Aorta (tissue), 5 donors: ENCODE data around the gene CCDC137. TPM values are rescaled to one million over a fixed set of nuclear protein-coding genes. Genes with fewer than 3 reads are reported as not detected.
A peak's percentile ranks its signal among the peaks of the same experiment; 100 is the strongest.

ENCODE experiments used
- ATAC-seq: fragments of 200-7000 bp; cut with Tn5 transposase; one replicate; pipeline ENCODE4 v1.9.1; 2022; ENCODE audit warnings: moderate library complexity; ENCODE audit not compliant: low FRiP score
- DNase-seq, 2 donors: peaks; one replicate each; pipeline ENCODE4 v3.0.0-alpha.2; 2020
- H3K27ac ChIP-seq, 2 donors: one replicate each; pipeline ENCODE4 v1.5.1; 2013; ENCODE audit warnings: low read length in 2 of 2, mild to moderate bottlenecking in 2 of 2, moderate library complexity in 2 of 2, control low read depth in 1 of 2, inconsistent platforms in 1 of 2, low read depth in 1 of 2
- H3K27me3 ChIP-seq, 2 donors: one replicate each; pipeline ENCODE4 v1.6.1; 2013; ENCODE audit warnings: control low read depth in 1 of 2, low read length in 1 of 2, mild to moderate bottlenecking in 1 of 2, moderate library complexity in 1 of 2; ENCODE audit not compliant: insufficient read depth in 2 of 2, control insufficient read depth in 1 of 2
- H3K36me3 ChIP-seq, 2 donors: one replicate each; pipeline ENCODE4 v1.6.1; 2013; ENCODE audit warnings: control low read depth in 1 of 2, low read length in 1 of 2, mild to moderate bottlenecking in 1 of 2; ENCODE audit not compliant: insufficient read depth in 2 of 2, control insufficient read depth in 1 of 2
- H3K4me1 ChIP-seq, 2 donors: one replicate each; pipeline ENCODE4 v1.6.1; 2013; ENCODE audit warnings: low read length in 2 of 2, control low read depth in 1 of 2, mild to moderate bottlenecking in 1 of 2, moderate library complexity in 1 of 2; ENCODE audit not compliant: insufficient read depth in 2 of 2, control insufficient read depth in 1 of 2
- H3K4me3 ChIP-seq, 2 donors: one replicate each; pipeline ENCODE4 v1.5.1; 2013; ENCODE audit warnings: low read length in 2 of 2, control low read depth in 1 of 2, mild to moderate bottlenecking in 1 of 2
- H3K9me3 ChIP-seq: one replicate; pipeline ENCODE4 v1.6.1; 2013; ENCODE audit warnings: mild to moderate bottlenecking, low read length; ENCODE audit not compliant: control insufficient read depth
- WGBS, 2 donors: extraction: QIAGEN DNeasy Blood & Tissue Kit; methylation state at CpG; one replicate each; pipeline ENCODE4 v1.1.7; 2013; 5-methylcytosine and 5-hydroxymethylcytosine counted together
- intact Hi-C, 2 donors: fragments of 100-400 bp; cut with DNase I; formaldehyde crosslinking; loops; one replicate each; pipeline versions ENCODE4 v1.14.2 to v1.15.0; 2022
- polyA plus RNA-seq, 2 donors: library from polyadenylated mRNA; stranded (reverse); fragments of 200-250 nt; gene quantifications; one replicate each; pipeline ENCODE4 v1.2.3, GENCODE V29; 2013
- total RNA-seq, 2 donors: library from RNA; stranded (reverse); fragmentation: NEBNext Ultra II Directional; extraction: Animal tissue kit (Norgen Biotek cat#: 25700); gene quantifications; one replicate each; pipeline ENCODE4 v1.2.1, GENCODE V29; 2021
- donor health status: healthy with polysubstance abuse.
- donor health status: Bipolar disorder and iron deficiency.
- donor health status: DM: no; HTN: no; CAD: no.
- donor health status: DM: no; HTN: no; CAD: no.
- donor health status: DM: yes; HTN: yes; CAD: no.

Gene CCDC137
- total and polyA plus RNA-seq, 4 donors = 7.9 to 13.7 (median 13.2) TPM

- no peak for DNase-seq
- H3K36me3 ChIP-seq = no peaks in the 10 kb centered on the region
- H3K27me3 ChIP-seq = no peaks in the 10 kb centered on the region
- H3K9me3 ChIP-seq = no peaks in the 10 kb centered on the region
- intact Hi-C loops = no loop called here
- H3K4me1 ChIP-seq = no peaks in the 10 kb centered on the region
- H3K4me3 ChIP-seq = no peak overlapping the region
- WGBS, 2 donors = 71 to 81% methylated on average over 5 of the region's 5 CpGs
- no peak overlapping the region for H3K27ac ChIP-seq
- no peak for ATAC-seq
Observed at GRCh38 chr17:81659038-81659437, 7.5 kb upstream of the CCDC137 start.

GRCh38 chr17:81660441-81660840 lies 6.1 kb upstream of the CCDC137 start:
- DNase-seq (no peak), ATAC-seq (no peak)
- intact Hi-C loops = no loop called here
- H3K36me3 ChIP-seq = no peaks in the 10 kb centered on the region
- 84 to 89% methylated on average over 9 of the region's 9 CpGs for WGBS, 2 donors
- H3K4me3 ChIP-seq = no peak overlapping the region
- no peak overlapping the region for H3K27ac ChIP-seq
- H3K9me3 ChIP-seq = no peaks in the 10 kb centered on the region
- H3K27me3 ChIP-seq = no peaks in the 10 kb centered on the region
- no peaks in the 10 kb centered on the region for H3K4me1 ChIP-seq

GRCh38 chr17:81662002-81662401 lies 4.5 kb upstream of the CCDC137 start:
- intact Hi-C loops = no loop called here
- Histone ChIP-seq H3K4me1 (no peaks in the 10 kb centered on the region), H3K27ac (no peak overlapping the region), H3K36me3 (no peaks in the 10 kb centered on the region), H3K9me3 (no peaks in the 10 kb centered on the region), H3K4me3 (no peak overlapping the region), H3K27me3 (no peaks in the 10 kb centered on the region)
- 85 to 86% methylated on average over 4 of the region's 4 CpGs for WGBS, 2 donors
- no peak for DNase-seq
- ATAC-seq = no peak

- intact Hi-C loops = no loop called here
- Histone ChIP-seq H3K4me3 (no peak overlapping the region), H3K36me3 (no peaks in the 10 kb centered on the region), H3K27ac (no peak overlapping the region), H3K4me1 (no peaks in the 10 kb centered on the region), H3K9me3 (no peaks in the 10 kb centered on the region), H3K27me3 (no peaks in the 10 kb centered on the region)
- WGBS, 2 donors = 72 to 83% methylated on average over 7 of the region's 7 CpGs
- DNase-seq (no peak), ATAC-seq (no peak)
Observed at GRCh38 chr17:81664051-81664470, 2.5 kb upstream of the CCDC137 start.

- Histone ChIP-seq H3K4me1 (no peaks in the 10 kb centered on the region), H3K27me3 (no peaks in the 10 kb centered on the region), H3K27ac (no peak overlapping the region), H3K36me3 (no peaks in the 10 kb centered on the region), H3K9me3 (no peaks in the 10 kb centered on the region), H3K4me3 (peak overlapping the region; percentile 61 to 65)
- WGBS, 2 donors = 63 to 66% methylated on average over 30 of the region's 30 CpGs
- ATAC-seq = peak; percentile 20
- intact Hi-C loops = loop anchor here in 1 of 2 donors (1.0 to 2.0 kb wide), 2 partner anchors 28 to 37 kb away; partner anchors contain the start of genes MRPL12, NPLOC4 and TSPAN10
- DNase-seq = peak in 1 of 2 donors; percentile 42
Observed at GRCh38 chr17:81665205-81666091, 1.1 kb upstream of the CCDC137 start.

- Histone ChIP-seq H3K4me3 (peak overlapping the region; percentile 61 to 65), H3K27ac (peak overlapping the region in 1 of 2 donors; percentile 50), H3K27me3 (no peaks in the 10 kb centered on the region), H3K36me3 (no peaks in the 10 kb centered on the region), H3K4me1 (no peaks in the 10 kb centered on the region), H3K9me3 (no peaks in the 10 kb centered on the region)
- intact Hi-C loops = loop anchor here in 1 of 2 donors (1.0 to 2.0 kb wide), 2 partner anchors 29 to 37 kb away; partner anchors contain the start of genes MRPL12, NPLOC4 and TSPAN10
- WGBS, 2 donors = 0% methylated on average over 16 of the region's 16 CpGs
- DNase-seq (no peak), ATAC-seq (no peak)
Observed at GRCh38 chr17:81666092-81666341, 520 bp upstream of the CCDC137 start.

- intact Hi-C loops = loop anchor here in 1 of 2 donors (2.0 kb wide), 1 partner anchor 35 kb away; the partner anchor contains the start of gene MRPL12
- Histone ChIP-seq H3K36me3 (no peaks in the 10 kb centered on the region), H3K27ac (no peak overlapping the region), H3K9me3 (no peaks in the 10 kb centered on the region), H3K27me3 (no peaks in the 10 kb centered on the region), H3K4me1 (no peaks in the 10 kb centered on the region), H3K4me3 (no peak overlapping the region)
- ATAC-seq = no peak
- DNase-seq = no peak
- 82 to 86% methylated on average over 18 of the region's 18 CpGs for WGBS, 2 donors
Observed at GRCh38 chr17:81667754-81668153, 1.2 kb downstream of the CCDC137 start.

- no peak for DNase-seq
- Histone ChIP-seq H3K27me3 (no peaks in the 10 kb centered on the region), H3K4me3 (no peak overlapping the region), H3K27ac (no peak overlapping the region), H3K36me3 (no peaks in the 10 kb centered on the region), H3K4me1 (no peaks in the 10 kb centered on the region), H3K9me3 (no peaks in the 10 kb centered on the region)
- no peak for ATAC-seq
- intact Hi-C loops = no loop called here
- 87% methylated on average over 18 of the region's 18 CpGs for WGBS, 2 donors
Observed at GRCh38 chr17:81672504-81672903, 6.0 kb downstream of the CCDC137 start.

GRCh38 chr17:81672954-81673353 lies 6.4 kb downstream of the CCDC137 start:
- 86% methylated on average over 16 of the region's 16 CpGs for WGBS, 2 donors
- no peaks in the 10 kb centered on the region for H3K27me3 ChIP-seq
- H3K9me3 ChIP-seq = no peaks in the 10 kb centered on the region
- H3K4me3 ChIP-seq = no peak overlapping the region
- ATAC-seq (no peak), DNase-seq (no peak)
- no peaks in the 10 kb centered on the region for H3K4me1 ChIP-seq
- H3K27ac ChIP-seq = no peak overlapping the region
- intact Hi-C loops = no loop called here
- H3K36me3 ChIP-seq = no peaks in the 10 kb centered on the region
